HG03025 (cell line): ENCODE data around the gene PTTG1IP.
"Not testable (repeated sequence)": the region's sequence is repeated elsewhere in the genome, so short reads cannot be mapped to it uniquely, and the experiment has no call there.

Experiments
- ATAC-seq: cut with Tn5 transposase; IDR thresholded peaks from one replicate; pipeline ENCODE4 v1.9.1; 2021; ENCODE audit warnings: mild to moderate bottlenecking, moderate library complexity; ENCODE audit not compliant: unreplicated experiment, low FRiP score

Gene PTTG1IP

DNA sequence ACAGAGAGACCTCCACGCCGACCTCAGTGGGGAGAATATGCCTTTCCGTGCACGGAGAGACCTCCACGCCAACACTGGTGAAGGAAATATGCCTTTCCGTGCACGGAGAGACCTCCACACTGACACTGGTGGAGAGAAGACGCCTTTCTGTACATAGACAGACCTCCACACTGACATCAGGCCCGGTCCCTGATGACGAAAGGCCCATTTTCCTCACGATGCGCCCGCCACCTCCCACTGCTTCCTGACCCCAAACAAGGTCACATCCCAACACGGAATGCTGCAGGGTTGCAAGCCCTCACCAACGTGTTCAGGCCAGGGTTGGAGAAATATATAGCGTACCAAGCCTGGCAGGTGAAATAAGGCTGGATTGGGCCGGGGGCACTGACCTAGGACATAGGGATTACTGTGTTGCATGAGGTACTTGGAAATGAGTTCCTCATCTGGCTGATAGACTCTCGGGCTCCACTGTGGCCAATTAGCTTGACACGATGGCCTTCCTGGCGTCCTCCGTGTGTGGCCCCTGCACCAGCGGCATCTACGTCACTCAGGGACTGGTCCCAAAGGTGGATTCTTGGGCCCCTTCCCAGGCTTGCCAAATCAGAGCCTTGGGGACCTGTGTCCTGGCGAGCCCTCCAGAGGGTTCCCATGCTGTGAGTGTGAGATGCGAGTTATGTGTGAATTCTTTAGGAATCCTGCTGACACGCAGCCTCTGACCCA lies 39.1 kb downstream of the PTTG1IP start:
- ATAC-seq, result no peak

- no peak for ATAC-seq
Observed at GRCh38 chr21:44833663-44834062, 39.8 kb downstream of the PTTG1IP start.

DNA sequence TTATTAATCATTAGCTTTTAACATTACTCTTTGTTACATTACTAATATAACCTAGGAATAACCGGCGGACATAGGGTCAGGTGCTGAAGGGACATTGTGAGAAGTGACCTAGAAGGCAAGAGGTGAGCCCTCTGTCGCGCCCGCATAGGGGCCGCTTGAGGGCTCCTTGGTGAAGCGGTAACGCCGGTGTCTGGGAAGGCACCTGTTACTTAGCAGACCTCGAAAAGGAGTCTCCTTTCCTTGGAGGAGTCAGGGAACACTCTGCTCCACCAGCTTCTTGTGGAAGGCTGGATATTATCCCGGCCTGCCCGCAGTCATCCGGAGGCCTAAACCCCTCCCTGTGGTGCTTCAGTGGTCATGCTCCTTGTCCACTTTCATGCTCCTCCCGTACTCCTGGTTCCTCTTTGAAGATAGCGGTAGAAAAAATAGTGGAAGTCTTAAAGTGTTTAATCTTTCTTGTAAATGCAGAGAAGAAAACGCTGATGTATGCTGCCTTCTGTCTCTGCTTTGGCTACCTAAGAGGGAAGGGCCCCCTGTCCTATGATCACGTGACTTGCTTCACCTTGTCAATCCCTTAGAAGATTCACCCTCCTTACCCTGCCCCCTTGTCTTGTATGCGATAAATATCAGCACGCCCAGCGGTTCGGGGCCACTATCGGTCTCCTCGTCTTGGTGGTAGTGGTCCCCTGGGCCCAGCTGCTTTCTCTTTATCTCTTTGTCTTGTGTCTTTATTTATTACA lies 40.8 kb downstream of the PTTG1IP start:
- ATAC-seq, result not testable (repeated sequence)

DNA sequence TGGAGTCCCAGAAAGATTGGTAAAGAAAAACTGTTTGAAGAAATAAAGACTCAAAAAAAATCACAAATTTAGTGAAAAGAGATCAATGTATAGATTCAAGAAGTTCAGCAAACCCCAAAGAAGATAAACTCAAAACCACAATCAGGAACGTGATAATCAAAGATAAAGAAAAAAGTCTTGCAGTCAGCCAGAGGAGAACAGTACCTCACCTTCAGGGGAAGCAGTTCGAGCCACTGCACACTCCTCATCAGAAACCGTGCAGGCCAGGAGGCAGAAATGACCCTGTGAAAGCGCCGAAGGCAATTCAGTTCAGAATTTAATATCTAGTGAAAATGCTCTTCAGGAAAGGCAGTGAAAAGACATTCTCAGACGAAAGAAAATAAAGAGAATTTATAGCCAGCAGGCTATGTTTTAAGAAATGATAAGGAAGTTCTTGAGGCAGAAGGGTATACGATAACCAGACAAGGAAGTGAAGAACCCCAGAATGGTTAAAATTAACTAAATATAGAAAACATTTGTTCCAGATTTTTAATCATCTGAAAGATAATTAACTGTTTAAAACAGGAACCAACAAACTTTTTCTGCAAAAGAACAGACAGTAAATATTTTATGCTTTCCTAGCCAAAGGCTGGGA lies 42.1 kb downstream of the PTTG1IP start:
- ATAC-seq, result no peak

- no peak for ATAC-seq
Observed at GRCh38 chr21:44829507-44830092, 43.9 kb downstream of the PTTG1IP start.

- ATAC-seq, result no peak
Observed at GRCh38 chr21:44828362-44829056, 45.0 kb downstream of the PTTG1IP start.

DNA sequence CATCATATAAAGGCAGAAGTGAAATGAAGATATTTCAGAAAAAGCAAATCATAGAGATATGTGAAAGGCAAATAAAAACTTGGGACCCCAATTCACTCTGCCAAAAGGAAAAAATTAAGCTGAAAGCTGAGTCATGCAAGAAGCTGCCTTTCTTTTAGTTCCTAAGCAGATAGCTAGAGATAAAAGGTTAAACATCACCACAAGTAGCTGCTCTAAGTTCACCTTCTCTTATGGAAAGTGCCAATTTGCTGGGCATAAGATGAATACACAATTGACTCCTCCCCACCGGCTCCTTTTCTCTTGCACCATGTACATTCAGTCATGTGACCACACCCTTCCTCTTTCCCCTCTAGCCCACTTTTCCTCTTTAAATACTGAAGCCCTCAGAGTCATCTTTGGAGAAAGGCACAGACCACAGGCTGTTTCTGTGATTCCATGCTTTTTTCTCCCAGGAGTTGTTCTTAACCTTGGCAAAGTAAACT lies 50.3 kb downstream of the PTTG1IP start:
- ATAC-seq, result no peak

GRCh38 chr21:44822484-44823178 lies 50.9 kb downstream of the PTTG1IP start:
- no peak for ATAC-seq

- ATAC-seq, result no peak
Observed at GRCh38 chr21:44820851-44821250, 52.6 kb downstream of the PTTG1IP start.

GRCh38 chr21:44819283-44820243 lies 53.9 kb downstream of the PTTG1IP start:
- ATAC-seq, result no peak

GRCh38 chr21:44818640-44819011 lies 54.9 kb downstream of the PTTG1IP start:
- no peak for ATAC-seq

- peak; percentile 53 for ATAC-seq
Observed at GRCh38 chr21:44817914-44818639, 55.4 kb downstream of the PTTG1IP start, which contains the start of gene SUMO3. SUMO3 (minus strand) TSS chr21:44818062; CDS start chr21:44817968, 94 bp downstream.

GRCh38 chr21:44817506-44817880 lies 56.0 kb downstream of the PTTG1IP start:
- peak; percentile 55 for ATAC-seq

DNA sequence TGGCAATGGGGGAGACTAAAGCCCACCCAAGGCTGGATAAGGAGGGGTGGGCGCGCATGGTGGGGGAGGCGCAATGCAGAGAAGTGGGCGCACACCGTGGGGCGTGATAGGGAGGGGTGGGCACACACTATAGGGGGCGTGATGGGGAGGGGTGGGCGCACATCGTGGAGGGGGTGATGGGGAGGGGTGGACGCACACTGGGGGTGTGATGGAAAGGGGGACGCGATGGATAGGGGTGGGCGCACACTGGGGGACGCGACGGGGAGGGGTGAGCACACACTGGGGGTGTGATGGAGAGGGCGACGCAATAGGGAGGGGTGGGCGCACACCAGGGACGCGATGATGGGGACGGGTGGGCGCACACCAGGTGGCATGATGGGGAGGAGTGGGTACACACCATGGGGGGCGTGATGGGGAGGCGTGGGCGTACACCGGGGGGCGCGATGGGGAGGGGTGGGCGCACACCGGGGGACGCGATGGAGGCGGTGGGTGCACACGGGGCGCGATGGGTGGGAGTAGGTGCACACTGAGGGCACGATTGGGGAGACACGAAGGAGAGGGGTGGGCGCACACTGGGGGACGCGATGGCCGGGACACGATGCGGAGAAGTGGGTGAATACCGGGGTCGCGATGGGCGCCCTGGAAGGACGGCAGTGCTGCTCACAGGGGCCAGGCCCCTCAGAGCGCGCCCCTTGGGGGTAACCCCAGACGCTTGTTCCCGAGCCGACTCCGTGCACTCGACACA lies 56.6 kb downstream of the PTTG1IP start:
- ATAC-seq, result no peak

GRCh38 chr21:44815852-44816628 lies 57.5 kb downstream of the PTTG1IP start:
- ATAC-seq, result no peak

DNA sequence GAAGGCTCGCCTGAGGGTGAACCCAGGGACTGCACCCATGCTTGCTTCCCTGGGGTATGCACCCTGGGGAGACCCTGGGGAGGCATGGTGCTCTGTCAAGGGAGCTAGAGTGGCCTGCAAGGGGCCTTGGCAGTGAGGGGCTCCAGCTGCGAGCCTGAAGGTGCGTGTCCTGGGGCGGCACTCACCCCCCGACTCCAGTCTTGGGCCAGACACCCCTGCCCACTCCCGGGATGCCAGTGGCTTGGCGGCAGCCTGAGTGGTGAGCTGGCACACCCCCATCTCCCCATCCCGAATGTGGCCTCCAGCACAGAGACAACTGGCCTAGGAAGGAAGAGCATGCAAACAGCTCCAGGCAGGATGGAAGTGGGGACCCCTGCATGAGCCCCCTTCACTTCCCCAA lies 58.3 kb downstream of the PTTG1IP start:
- ATAC-seq, result no peak
